ENCODE measurements around the gene DENND5B.
"Not testable (repeated sequence)": the region's sequence is repeated elsewhere in the genome, so short reads cannot be mapped to it uniquely, and the experiment has no call there.

The DENND5B gene

GRCh38 chr12:31589904-31590641, 863 bp downstream of the DENND5B start:
- DNase-seq, result peak; percentile 14

- peak; percentile 29 for DNase-seq
Measured at GRCh38 chr12:31589598-31589903, 1.4 kb downstream of the DENND5B start.

- no peak for DNase-seq
Measured at GRCh38 chr12:31588976-31589375, 2.0 kb downstream of the DENND5B start.

- no peak for DNase-seq
Measured at GRCh38 chr12:31586728-31587127, 4.2 kb downstream of the DENND5B start.

GRCh38 chr12:31585895-31586294, 5.0 kb downstream of the DENND5B start:
- no peak for DNase-seq

- DNase-seq, result no peak
Measured at GRCh38 chr12:31585271-31585670, 5.7 kb downstream of the DENND5B start.

GRCh38 chr12:31584782-31585181, 6.2 kb downstream of the DENND5B start:
- no peak for DNase-seq

GRCh38 chr12:31583878-31584277, 7.1 kb downstream of the DENND5B start:
- DNase-seq, result no peak

- no peak for DNase-seq
Measured at GRCh38 chr12:31582155-31582554, 8.8 kb downstream of the DENND5B start.

GRCh38 chr12:31578632-31579031, 12.3 kb downstream of the DENND5B start:
- no peak for DNase-seq

- DNase-seq, result no peak
Measured at GRCh38 chr12:31574803-31575575, 15.9 kb downstream of the DENND5B start.

- not testable (repeated sequence) for DNase-seq
Measured at GRCh38 chr12:31574367-31574766, 16.6 kb downstream of the DENND5B start.

GRCh38 chr12:31572900-31573600, 17.9 kb downstream of the DENND5B start:
- DNase-seq, result no peak

GRCh38 chr12:31570880-31571279, 20.1 kb downstream of the DENND5B start:
- no peak for DNase-seq

- not testable (repeated sequence) for DNase-seq
Measured at GRCh38 chr12:31569517-31569916, 21.4 kb downstream of the DENND5B start.

- no peak for DNase-seq
Measured at GRCh38 chr12:31568498-31568897, 22.4 kb downstream of the DENND5B start.

- no peak for DNase-seq
Measured at GRCh38 chr12:31567029-31567428, 23.9 kb downstream of the DENND5B start.

GRCh38 chr12:31566547-31566946, 24.4 kb downstream of the DENND5B start:
- DNase-seq, result no peak

- no peak for DNase-seq
Measured at GRCh38 chr12:31562594-31563328, 28.2 kb downstream of the DENND5B start.

- no peak for DNase-seq
Measured at GRCh38 chr12:31560516-31560915, 30.4 kb downstream of the DENND5B start.

GRCh38 chr12:31558521-31558920, 32.4 kb downstream of the DENND5B start:
- DNase-seq, result no peak

GRCh38 chr12:31557707-31558106, 33.2 kb downstream of the DENND5B start:
- no peak for DNase-seq

- DNase-seq, result not testable (repeated sequence)
Measured at GRCh38 chr12:31555466-31555865, 35.5 kb downstream of the DENND5B start.
